Measurements from ENCODE around the gene GMDS. TPM values are rescaled to one million over a fixed set of nuclear protein-coding genes. Genes with fewer than 3 reads are reported as not detected.

GMDS gene
- polyA plus RNA-seq, 1 donor (not counting 4 experiments of a cell fraction or from before 2014, with no cell fraction given), result 22.1 TPM

- Histone ChIP-seq H3K79me2 (ENCODE audit: control insufficient read depth, insufficient read depth, low read length) (no peaks in the 10 kb centered on the region), H3K27me3 (ENCODE audit: control insufficient read depth, extremely low read depth, insufficient read depth, low read length) (no peaks in the 10 kb centered on the region), H3K9ac (ENCODE audit: control insufficient read depth, extremely low read depth, insufficient read depth, low read length) (no peak overlapping the region), H3K4me2 (ENCODE audit: control insufficient read depth, extremely low read depth, insufficient read depth, low read depth, low read length) (no peak overlapping the region), H4K20me1 (ENCODE audit: control insufficient read depth, extremely low read depth, insufficient read depth, low read length) (no peaks in the 10 kb centered on the region), H3K36me3 (ENCODE audit: control insufficient read depth in 2 of 2, extremely low read depth in 1 of 2, insufficient read depth in 2 of 2, low read length in 2 of 2) (no peaks in the 10 kb centered on the region), H3K4me1 (ENCODE audit: control insufficient read depth, extremely low read depth, insufficient read depth, low read length) (no peaks in the 10 kb centered on the region), H3K9me1 (ENCODE audit: control insufficient read depth, extremely low read depth, insufficient read depth, low read length) (no peaks in the 10 kb centered on the region), H3K9me3 (ENCODE audit: control insufficient read depth, low read depth, low read length) (no peaks in the 10 kb centered on the region), H3K4me3 (ENCODE audit: control insufficient read depth in 2 of 3, extremely low read depth in 1 of 3, insufficient read depth in 2 of 3, low read depth in 1 of 3, low read length in 3 of 3) (no peak overlapping the region), H3K27ac (ENCODE audit: control insufficient read depth, insufficient read depth, low read length) (no peak overlapping the region), H2AFZ (ENCODE audit: control insufficient read depth, low read length) (no peak overlapping the region)
- FAIRE-seq, result no peak
- dilution Hi-C loops (cut with MboI; ENCODE audit: extremely low pct_ligation_motif_present, low sequenced_read_pairs), result no loop called here
- DNase-seq (ENCODE audit: low read depth, low spot score), result no peak
- TF ChIP-seq EZH2 (IDR thresholded peaks at IDR 0.05; ENCODE audit: low read length) (no peak), CTCF (optimal IDR thresholded peaks at IDR 0.05 in 1 of 3, IDR thresholded peaks at IDR 0.05 in 1 of 3, conservative IDR thresholded peaks at IDR 0.05 in 1 of 3; ENCODE audit: extremely low read depth in 1 of 3, insufficient read depth in 2 of 3, low read length in 3 of 3) (no peak)
Observed at GRCh38 chr6:1745814-1746213, 499.6 kb downstream of the GMDS start.

- dilution Hi-C loops (cut with MboI; ENCODE audit: extremely low pct_ligation_motif_present, low sequenced_read_pairs), result no loop called here
- TF ChIP-seq CTCF (optimal IDR thresholded peaks at IDR 0.05 in 1 of 3, IDR thresholded peaks at IDR 0.05 in 1 of 3, conservative IDR thresholded peaks at IDR 0.05 in 1 of 3; ENCODE audit: extremely low read depth in 1 of 3, insufficient read depth in 2 of 3, low read length in 3 of 3), result no peak
- no peak for TF ChIP-seq EZH2 (IDR thresholded peaks at IDR 0.05; ENCODE audit: low read length)
- H3K36me3 ChIP-seq (ENCODE audit: control insufficient read depth in 2 of 2, extremely low read depth in 1 of 2, insufficient read depth in 2 of 2, low read length in 2 of 2), result no peaks in the 10 kb centered on the region
- H3K9me1 ChIP-seq (ENCODE audit: control insufficient read depth, extremely low read depth, insufficient read depth, low read length), result no peaks in the 10 kb centered on the region
- no peaks in the 10 kb centered on the region for H3K4me1 ChIP-seq (ENCODE audit: control insufficient read depth, extremely low read depth, insufficient read depth, low read length)
- H3K27me3 ChIP-seq (ENCODE audit: control insufficient read depth, extremely low read depth, insufficient read depth, low read length), result no peaks in the 10 kb centered on the region
- H3K4me2 ChIP-seq (ENCODE audit: control insufficient read depth, extremely low read depth, insufficient read depth, low read depth, low read length), result no peak overlapping the region
- no peaks in the 10 kb centered on the region for H3K9me3 ChIP-seq (ENCODE audit: control insufficient read depth, low read depth, low read length)
- H3K4me3 ChIP-seq (ENCODE audit: control insufficient read depth in 2 of 3, extremely low read depth in 1 of 3, insufficient read depth in 2 of 3, low read depth in 1 of 3, low read length in 3 of 3), result no peak overlapping the region
- no peak for FAIRE-seq
- no peak overlapping the region for H2AFZ ChIP-seq (ENCODE audit: control insufficient read depth, low read length)
- H3K9ac ChIP-seq (ENCODE audit: control insufficient read depth, extremely low read depth, insufficient read depth, low read length), result no peak overlapping the region
- DNase-seq (ENCODE audit: low read depth, low spot score), result no peak
- H3K27ac ChIP-seq (ENCODE audit: control insufficient read depth, insufficient read depth, low read length), result no peak overlapping the region
- no peaks in the 10 kb centered on the region for H3K79me2 ChIP-seq (ENCODE audit: control insufficient read depth, insufficient read depth, low read length)
- no peaks in the 10 kb centered on the region for H4K20me1 ChIP-seq (ENCODE audit: control insufficient read depth, extremely low read depth, insufficient read depth, low read length)
Observed at GRCh38 chr6:1744543-1744942, 500.9 kb downstream of the GMDS start.

Measured in keratinocyte (primary cell).